Stimulated activated CD4-positive, alpha-beta T cell treated with anti-CD3 and anti-CD28 coated beads, Interleukin-12 subunit alpha, Interleukin-12 subunit beta, amount 100 ng/mL, for 24 hours (primary cell): Measurements from ENCODE around the gene IL34.
"Not testable (repeated sequence)": the region's sequence is repeated elsewhere in the genome, so short reads cannot be mapped to it uniquely, and the experiment has no call there.

Source experiments
- DNase-seq, 2 experiments: peaks; one replicate each; pipeline ENCODE4 v3.0.0-alpha.2; 2020; ENCODE audit warnings: low read depth in 2 of 2

IL34 gene

DNA sequence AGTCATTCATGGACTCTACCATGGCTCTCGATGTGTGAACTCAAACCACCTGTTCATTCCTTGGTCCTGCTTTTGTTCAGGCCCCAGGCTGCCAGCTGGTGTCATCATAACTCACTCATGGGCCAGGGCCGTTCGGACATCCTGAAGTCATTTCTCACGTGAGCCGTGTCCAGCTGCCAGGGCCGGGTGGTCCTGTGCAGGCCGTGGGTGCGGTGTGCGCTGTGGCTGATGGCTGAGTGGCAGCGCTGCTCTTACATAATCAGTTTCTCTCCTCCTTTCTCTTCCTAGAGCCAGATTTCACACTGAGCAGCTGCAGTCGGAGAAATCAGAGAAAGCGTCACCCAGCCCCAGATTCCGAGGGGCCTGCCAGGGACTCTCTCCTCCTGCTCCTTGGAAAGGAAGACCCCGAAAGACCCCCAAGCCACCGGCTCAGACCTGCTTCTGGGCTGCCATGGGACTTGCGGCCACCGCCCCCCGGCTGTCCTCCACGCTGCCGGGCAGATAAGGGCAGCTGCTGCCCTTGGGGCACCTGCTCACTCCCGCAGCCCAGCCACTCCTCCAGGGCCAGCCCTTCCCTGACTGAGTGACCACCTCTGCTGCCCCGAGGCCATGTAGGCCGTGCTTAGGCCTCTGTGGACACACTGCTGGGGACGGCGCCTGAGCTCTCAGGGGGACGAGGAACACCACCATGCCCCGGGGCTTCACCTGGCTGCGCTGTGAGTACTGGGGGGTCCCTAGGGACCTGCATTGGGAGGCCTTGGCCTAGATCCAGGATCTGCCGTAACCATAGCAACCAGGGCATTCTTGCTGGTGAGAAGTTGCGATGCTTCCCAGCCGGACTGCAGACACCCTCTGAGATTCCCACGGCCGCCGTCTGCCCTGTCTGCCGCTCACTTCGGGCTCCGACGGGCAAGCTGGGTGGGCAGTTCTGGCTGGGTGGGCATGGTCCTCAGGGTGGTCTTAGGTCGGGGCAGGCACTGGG is at the start of gene IL34:
Gene IL34 (plus strand): TSS at position 300 of the 982 bp plus-strand sequence. CDS start 389 bp downstream, at position 689.
- no peak for DNase-seq

DNA sequence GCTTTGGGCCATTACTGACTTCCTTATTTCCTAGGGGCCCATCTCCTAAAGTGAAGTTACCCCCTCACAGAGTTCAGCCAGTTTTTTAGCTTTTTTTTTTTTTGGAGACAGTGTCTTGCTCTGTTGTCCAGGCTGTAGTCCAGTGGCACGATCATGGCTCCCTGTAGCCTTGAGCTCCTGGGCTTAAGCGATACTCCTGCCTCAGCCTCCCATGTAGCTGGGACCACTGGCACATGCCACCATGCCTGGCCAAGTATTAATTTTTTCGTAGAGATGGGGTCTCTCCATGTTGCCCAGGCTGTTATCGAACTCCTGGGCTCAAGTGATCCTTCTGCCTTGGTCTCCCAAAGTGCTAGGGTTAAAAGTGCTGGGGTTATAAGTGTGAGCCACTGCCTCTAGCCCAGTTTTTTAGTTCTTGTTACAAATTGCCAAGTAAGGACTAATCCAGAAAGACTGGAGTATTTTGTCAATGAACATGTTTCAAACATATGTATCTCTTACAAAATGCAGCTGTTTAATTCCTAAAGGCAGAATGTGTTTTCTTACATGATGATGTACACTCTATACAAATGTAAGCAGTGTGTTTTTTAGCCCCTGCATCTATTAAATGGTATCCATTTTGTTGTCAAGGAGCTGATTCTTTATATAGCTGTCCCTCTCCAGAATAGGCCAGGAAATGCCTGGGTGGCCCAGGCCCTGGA is 49.1 kb upstream of the IL34 start:
- no peak for DNase-seq

DNA sequence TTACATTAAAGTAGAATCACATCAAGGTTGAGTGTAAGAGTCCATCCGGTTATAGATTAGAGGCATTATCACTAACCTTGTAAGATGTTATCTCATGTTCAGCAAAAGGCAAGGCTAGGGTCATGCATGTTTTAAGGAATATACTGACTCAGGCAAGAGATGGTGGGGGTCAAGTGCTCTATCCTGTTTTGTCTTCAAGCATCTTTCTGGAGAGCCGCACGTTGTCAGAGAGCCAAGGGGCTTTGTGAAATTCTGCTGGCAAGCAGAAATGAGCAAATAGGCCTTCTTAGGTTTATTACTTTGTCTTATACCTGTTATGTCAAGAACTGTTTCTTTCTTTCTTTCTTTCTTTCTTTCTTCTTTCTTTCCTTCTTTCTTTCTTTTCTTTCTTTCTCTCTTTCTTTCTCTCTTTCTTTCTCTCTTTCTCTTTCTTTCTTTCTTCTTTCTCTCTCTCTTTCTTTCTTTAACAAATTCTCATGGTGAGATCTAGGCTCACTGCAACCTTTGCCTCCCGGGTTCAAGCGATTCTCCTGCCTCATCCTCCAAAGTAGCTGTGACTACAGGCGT is 47.3 kb upstream of the IL34 start:
- DNase-seq = no peak

DNA sequence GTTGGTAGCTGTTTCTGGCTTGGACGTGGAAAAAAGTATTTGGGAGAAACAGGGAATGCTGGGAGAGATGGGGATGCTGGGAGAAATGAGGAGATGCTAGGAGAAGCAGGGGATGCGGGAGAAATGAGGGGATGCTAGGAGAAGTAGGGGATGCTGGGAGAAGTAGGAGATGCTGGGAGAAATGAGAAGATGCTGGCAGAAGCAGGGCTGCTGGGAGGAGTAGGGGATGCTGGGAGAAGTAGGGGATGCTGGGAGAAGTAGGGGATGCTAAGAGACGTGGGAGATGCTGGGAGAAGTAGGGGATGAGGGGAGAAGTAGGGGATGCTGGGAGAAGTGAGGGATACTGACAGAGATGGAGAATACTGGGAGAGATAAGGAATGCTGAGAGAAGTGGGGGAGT is 45.6 kb upstream of the IL34 start:
- no peak for DNase-seq

DNA sequence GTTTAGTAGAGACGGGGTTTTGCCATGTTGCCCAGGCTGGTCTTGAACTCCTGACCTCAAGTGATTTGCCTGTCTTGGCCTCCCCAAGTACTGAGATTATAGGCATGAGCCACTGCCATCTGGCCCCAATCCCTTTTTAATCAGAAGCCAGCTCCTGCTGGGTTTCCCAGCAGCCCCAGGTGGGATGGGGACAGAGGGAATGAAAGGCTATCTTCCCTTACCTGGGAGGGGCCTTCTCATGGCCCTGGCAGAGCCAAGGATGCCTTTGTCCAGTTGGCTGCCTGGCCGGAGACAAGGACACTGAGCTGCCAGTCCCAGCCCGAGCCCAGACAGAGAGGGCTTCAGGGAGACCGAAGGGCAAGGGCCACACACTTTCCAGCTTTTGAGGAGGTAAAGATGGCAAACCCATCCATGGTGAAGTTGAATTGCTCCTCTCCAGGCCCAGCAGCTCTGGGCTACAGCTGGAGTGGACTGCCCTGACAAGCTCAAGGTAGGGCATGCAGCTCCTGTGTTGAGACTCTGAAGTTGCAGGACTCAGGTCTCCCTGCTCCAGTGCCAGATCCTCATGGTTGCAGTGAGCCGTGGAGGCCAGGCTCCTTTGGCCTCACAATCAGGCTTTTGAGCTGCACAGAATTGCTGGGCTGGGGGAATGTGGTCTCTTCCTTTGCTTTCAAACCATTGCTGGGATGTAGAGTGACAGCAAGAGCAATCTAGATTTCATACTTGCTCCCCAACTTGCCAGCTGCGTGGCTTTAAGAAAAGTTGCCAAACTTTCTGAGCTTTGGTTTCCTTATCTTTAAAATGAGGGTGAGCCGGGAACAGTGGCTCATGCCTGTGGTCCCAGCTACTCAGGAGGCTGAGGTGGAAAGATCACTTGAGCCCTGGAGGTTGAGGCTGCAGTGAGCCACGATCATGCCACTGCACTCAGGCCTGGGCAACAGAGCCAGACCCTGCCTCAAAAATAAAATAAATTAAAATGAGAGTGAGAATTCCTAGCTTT is 44.5 kb upstream of the IL34 start:
- DNase-seq = no peak

DNA sequence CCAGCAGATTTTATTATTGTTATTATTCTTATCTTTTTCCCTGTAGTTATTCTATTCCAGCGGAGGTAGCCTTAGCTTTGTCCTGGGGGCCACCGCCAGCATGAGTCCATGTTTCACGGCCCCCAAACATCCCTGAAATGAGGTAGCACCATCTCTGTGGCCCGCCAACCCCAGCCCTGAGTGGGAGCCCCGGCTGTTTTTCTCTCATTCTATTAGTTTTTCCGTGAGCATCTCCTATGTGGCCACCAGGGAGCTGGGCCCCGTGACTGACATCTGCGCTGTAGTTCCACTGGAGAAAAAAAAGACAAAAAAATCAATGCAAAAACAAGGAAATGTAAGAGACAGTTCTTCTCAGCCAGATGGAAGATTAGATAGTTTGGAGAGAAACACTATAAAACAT is 43.5 kb upstream of the IL34 start:
- no peak for DNase-seq

DNA sequence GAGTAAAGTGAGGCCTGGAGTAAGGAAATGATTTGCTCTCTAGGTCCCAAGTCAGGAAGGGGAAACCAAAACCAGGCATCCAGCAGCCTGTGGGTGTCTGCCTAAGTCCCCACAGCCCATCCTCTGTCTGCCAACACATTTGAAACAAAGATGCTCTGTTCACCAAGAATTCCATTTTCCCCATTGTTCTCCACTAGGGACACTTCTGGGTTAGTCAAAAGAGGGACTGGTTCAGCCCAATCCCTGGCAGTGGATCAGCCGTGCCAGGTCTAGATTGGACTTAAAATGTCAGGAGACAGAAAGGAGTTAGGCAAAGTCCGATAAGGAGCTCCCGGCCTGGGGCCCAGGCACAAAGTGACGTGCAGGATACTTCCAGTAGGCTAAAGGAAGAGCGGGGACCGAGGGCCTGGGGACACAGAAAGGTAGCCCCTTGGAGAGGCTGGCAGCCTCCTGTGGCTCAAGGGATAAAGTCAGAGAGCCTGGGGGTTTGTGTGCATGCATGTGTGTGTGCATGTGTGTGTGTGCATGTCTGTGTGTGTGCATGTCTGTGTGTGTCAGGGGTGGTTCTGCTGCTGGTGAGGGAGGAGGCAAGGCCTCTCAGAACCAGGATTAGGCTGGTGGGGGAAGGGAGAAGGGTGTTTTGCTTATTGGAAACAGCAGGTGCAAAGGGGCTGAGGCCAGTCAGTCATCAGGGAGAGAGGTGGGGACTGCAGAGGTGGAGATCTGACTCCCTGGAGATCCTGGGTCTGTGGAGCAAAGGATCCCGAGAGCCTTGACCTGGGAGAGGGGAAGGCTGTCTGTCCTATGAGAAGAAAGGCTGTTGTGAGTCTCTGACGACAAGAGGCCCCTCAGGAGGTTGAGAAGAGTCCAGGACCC is 41.7 kb upstream of the IL34 start:
- DNase-seq = no peak

DNA sequence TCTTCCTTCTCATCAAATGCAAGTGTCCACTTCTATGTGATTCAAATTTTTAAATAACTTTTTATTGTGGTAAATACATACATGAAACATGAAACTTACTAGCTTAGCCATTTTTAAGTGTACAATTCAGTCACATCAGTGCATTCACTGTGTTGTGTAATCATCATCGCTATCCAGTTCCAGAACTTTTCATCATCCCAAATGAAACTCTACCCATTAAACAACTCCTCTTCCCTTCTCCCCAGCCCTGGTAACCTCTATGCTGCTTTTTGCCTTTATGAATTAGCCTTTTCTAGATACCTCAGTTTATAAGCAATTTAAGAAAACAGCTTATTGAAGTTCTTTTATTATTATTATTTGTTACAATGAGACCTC is 41.1 kb upstream of the IL34 start:
- DNase-seq = no peak

DNA sequence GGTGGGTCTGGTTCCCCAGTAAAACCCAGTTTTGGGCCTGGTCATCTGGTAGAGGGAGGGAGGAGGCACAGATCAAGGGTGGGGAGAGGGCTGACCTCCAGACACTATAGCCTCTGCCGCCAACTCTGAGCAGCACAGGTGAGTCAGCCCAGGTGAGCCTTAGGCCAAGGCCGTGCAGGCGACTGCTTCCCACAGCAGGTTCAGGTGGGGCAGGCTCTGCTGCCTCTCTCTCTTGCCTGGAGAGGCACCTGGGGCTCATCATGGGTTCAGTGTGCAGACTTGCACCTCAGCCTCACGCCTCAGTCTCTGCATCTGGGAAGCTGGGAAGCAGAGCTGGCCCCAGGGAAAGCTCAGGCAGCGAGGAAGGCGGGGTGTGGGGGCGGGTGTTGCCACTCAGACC is 37.8 kb upstream of the IL34 start:
- no peak for DNase-seq

DNA sequence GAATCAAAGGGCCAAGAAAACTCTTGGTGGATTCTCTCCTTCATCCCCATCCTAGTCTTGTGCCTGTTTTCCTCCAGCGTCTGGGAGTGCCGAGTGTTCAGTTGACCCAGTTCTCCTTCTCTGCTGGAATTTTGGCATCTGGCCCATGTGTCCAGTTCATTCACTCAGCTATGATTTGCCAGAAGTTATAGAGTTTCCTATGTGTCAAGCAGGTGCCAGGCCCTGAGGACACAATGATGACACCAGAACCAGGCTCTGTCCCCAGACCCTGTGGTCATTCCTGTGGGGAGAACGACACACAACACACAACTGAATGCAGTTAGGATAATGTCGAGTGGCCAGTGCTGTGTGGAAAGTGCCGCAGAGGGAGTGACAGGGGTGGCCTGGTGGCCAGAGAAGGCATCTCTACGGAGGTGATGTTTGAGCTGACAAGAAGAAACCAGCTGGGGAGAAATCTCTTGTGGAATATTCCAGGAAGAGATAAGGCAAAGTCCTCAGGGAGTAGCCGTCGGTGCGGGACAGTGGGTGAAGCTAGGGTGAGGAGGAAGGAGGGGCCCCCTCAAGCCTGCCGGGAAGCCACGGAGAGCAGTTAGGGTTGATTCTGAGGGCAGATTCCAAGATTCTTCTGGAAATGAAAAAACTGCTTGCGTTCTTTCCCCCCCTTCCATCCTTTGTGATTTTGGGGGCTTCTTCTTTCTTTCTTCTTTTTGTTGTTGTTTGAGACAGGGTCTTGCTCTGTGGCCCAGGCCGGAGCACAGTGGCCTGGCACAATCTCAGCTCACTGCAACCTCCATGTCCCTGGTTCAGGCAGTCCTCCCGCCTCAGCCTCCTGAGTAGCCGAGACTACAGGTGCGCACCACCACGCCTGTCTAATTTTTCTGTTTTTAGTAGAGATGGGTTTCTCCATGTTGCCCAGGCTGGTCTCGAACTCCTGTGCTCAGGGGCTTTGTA is 35.8 kb upstream of the IL34 start:
- no peak for DNase-seq

DNA sequence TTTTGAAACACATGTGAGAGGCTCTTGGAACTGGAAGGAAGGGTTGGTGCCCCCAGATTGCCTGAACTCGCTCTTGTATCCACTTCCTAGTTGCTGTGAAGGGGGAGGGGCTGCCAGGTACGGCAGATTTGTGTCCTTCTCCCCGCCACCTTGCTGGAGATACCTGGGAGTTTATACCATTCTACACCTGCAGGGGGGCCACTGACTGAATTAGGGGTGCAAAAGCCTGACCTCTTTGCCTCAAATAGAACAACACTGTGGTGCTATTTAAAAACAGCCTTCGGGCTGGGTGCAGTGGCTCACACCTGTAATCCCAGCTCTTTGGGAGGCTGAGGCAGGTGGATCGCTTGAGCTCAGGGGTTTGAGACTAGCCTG is 35.1 kb upstream of the IL34 start:
- no peak for DNase-seq

DNA sequence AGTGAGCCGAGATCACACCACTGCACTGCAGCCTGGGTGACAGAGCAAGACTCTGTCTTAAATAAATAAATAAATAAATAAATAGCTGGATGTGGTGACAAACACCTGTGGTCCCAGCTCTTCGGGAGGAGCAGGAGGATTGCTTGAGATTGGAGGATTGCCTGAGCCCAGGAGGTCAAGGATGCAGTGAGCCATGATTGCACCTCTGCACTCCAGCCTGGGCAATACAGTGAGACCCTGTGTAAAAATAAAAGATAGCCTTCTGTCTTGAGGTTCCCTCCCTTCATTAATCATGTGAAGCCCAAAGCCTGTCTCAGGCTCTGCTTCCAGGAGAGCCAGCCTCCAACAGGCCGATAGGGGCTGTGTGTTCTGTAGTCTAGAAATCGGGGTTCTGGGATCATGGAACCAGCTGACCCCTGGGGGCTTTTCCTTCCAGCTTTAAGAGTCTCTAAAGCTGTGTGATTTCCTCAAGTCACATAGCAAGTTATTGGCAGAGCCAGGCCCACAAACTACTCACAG is 34.5 kb upstream of the IL34 start:
- no peak for DNase-seq

DNA sequence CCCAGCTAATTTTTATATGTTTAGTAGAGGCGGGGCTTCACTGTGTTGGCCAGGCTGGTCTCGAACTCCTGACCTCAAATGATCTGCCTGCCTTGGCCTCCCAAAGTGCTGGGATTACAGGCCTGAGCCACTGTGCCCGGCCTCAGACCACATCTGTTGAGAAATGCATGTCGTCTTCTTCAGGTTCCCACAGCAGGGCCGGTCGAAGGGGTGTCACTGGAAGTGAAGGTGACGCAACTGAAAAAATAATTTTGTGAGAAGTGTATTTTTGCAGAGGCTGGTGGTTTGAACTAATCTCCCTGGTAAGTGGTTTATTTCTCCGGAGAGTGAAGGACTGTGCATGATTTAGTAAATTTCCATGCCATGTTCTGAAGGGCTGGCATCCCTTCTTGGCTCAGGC is 33.4 kb upstream of the IL34 start:
- DNase-seq = no peak

DNA sequence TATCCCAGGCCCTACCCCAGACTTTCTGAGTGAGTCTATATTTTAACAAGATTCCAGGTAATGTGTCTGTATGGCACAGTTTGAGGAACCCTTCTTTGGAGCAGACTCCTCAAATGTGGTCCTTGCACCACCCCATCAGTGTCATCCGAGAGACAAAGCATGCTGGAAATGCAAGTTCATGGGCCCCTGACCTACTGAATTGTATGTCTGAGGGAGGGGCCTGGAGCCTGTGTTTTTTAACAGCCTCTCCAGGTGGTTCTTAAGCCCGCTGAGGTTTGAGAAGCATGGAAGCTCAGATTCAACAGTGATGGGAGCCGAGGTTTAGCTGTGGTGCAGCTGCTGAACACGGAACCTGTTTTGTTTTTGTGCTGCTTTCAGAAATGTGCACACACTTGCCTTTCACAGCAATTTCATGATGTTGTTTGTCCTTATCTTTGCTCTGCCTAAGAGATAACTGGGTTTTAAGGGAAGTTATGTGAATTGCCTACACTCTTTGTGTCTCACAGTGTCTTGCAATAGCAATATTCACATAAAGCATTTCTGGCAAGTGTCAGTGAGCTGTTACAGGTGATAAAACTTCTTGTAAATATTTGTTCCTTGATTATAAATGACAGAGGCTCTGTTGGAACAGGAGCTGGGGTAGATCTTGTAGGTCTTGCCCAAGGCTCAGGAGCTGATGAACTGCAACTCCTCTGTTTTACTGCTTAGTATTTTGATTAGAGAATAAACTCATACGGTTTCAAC is 32.0 kb upstream of the IL34 start:
- DNase-seq = no peak

DNA sequence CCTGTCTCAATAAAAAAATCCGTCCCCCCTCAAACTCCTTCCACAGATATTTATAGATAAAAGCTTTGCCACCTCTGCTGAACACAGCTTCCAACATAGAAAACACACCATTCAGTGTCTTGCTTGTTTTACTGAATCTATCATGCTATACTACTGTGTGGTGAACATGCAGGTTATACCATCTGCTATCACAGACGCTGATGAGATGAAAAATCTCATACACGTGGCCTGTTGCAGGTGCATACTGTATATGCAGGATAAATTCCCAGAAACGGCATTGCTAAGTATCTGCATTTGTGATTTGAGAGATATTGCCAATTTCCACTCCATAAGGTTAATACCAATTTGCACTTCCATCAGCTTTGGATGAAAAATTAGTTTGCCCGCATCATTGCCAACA is 30.4 kb upstream of the IL34 start:
- no peak for DNase-seq

DNA sequence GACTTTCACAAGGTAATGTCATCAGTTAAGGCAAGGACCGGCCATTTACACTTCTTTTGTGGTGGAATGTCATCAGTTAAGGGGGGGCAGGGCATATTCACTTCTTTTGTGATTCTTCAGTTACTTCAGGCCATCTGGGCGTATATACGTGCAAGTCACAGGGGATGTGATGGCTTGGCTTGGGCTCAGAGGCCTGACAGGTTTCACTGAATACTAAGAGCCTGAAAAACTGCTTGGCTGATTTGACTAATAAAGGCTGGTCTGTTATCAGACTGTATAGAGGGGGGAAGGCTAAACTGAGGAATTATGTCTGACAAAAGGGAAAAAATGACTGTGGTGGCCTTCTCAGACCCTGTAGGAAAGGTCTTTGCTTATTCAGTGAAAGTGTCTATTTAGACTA is 24.5 kb upstream of the IL34 start:
- not testable (repeated sequence) for DNase-seq

DNA sequence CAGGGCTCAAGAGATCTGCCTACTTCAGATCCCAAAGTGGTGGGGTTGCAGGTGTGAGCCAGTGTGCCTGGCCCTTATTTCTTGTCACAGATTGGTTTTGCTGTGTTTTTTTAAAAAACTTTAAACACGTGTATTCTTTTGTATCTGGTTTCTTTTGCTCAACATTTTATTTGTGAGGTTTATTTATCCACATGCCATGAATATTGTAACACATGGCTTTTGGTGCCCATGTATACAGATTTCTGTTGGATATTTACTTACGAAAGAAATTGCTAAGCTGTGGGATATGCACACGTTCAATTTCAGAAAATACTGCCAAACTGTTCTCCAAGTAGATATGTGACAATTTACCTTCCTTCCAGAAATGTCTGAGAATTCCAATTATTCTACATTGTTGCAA is 18.7 kb upstream of the IL34 start:
- no peak for DNase-seq

DNA sequence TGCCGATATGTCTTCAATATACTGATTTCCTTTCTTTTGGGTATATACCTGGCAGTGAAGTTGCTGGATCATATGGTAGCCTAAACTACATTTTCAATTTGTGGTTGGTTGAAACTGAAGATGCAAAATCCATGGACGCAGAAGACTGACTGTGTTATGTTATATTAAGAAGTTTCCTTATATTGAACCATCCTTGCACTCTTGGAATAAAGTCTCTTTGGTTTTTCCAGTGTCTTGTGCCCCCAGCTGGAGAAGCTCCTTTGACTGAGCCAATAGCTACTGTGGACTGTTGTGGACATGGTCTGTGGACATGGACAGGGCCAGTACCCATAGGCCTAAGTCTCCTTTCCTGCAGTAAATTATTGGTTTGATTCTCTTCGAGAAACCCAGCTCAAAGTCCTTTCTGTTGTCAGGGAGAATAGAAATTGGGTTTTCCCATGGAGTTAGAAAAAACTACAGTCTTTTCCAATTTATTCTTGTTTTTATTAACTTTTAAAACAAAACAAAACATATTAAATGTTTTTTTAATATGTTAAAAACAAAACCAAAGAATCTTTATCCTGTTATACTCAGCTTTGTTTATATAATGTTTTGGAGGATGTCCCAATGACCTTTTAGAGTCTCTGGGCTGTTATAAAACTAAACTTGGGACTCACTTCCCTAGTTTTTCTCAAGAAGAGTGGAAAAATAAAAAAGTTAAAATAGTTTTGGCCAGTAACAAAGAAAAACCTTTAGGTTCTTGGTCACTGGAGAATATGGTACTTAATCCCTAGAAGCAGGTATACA is 15.2 kb upstream of the IL34 start:
- DNase-seq = no peak
